ENCODE results near the gene DCXR.

DNA sequence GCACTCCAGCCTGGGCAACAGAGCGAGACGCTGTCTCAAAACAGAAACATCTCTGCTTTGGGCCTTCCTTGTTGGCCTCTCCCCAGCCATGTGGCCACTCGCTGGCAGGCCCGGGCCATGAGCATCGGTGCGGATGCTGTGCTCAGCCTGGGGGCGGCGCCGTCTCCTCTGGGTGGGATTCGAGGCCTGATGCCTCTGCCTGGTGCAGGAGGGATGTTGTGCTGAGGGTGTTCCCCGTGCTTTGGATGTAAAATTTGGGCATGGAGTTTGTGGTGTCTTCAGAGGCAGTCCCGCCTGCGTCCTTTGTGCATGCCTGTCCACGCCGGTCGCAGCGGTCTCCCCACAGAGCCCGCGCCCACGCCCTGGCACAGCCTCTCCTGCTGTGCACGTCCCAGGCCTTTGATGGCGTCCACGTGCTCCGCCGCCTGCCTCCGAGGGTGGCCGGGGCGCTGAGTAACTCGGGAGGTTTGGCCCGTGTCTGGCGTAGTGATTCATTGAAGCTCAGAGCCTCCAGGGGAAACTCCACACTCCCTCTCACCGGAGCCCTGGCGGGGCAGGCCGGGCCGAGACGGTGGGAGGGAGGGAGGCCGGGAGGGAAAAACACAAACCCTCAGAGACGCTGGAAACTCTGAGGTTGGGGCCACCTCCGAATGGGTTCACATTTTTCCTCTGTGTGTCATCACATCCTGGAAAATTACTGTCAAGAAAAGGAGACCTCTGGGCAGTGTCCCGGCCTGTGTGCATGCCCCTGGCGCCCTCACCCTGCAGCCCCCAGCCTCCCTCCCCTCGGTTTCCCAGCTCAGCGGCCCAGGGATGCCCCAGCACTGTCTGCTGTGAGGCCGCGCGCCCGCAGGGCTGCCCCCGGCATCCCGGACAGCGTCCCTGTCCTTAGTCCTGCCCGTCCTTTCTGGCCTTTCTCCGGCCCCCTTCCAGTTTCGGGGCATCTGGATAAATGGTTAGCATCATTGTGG, 33.8 kb downstream of the DCXR start:
- TF ChIP-seq EZH2 (IDR thresholded peaks at IDR 0.05; ENCODE audit: borderline replicate concordance, low read length) = no peak
- TF ChIP-seq, protein P1, sequence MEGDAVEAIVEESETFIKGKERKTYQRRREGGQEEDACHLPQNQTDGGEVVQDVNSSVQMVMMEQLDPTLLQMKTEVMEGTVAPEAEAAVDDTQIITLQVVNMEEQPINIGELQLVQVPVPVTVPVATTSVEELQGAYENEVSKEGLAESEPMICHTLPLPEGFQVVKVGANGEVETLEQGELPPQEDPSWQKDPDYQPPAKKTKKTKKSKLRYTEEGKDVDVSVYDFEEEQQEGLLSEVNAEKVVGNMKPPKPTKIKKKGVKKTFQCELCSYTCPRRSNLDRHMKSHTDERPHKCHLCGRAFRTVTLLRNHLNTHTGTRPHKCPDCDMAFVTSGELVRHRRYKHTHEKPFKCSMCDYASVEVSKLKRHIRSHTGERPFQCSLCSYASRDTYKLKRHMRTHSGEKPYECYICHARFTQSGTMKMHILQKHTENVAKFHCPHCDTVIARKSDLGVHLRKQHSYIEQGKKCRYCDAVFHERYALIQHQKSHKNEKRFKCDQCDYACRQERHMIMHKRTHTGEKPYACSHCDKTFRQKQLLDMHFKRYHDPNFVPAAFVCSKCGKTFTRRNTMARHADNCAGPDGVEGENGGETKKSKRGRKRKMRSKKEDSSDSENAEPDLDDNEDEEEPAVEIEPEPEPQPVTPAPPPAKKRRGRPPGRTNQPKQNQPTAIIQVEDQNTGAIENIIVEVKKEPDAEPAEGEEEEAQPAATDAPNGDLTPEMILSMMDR (IDR thresholded peaks at IDR 0.05; ENCODE audit: low read length) = no peak

Data from OCI-LY1 (cell line).